Measurements from ENCODE around the gene CNTRL. TPM values are rescaled to one million over a fixed set of nuclear protein-coding genes. Genes with fewer than 3 reads are reported as not detected.

CNTRL gene
- total and polyA plus RNA-seq, 2 donors (not counting 1 experiment from before 2014, with no cell fraction given), result 40.0 to 146 TPM

DNA sequence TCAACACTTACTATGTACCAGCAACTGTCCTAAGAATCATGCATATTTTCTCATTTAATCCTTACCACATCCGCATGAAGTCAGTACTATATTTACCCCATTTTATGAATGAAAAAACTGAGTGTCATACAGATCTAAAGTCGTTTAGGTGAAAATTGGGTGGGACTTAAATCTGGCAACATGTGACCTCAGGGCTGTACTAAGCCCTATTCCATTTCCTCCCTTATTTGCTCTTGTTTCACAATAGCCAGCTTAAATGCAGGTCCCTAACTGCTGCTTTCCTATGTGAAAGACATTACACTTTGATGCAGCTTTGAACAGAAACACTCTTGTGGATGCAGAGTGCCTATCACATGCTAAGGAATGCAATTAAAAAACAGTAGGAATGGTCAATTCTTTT lies 129.4 kb downstream of the CNTRL start:
- H3K4me1 ChIP-seq (ENCODE audit: control insufficient read depth in 2 of 2, insufficient read depth in 2 of 2, low read length in 2 of 2), result peaks cover 41 to 48% of the 10 kb centered on the region in 2 donors
- Mint-ChIP-seq H3K4me3 (no peak overlapping the region), H3K27ac (no peak overlapping the region), H3K9me3 (ENCODE audit: insufficient read depth) (no peaks in the 10 kb centered on the region), H3K27me3 (no peaks in the 10 kb centered on the region), H3K4me1 (peaks cover 53% of the 10 kb centered on the region)
- H3K27me3 ChIP-seq (replicated peaks in 1 of 4; ENCODE audit: control extremely low read depth in 1 of 4, control insufficient read depth in 3 of 4, insufficient read depth in 4 of 4, low read length in 3 of 4), result no peaks in the 10 kb centered on the region
- intact Hi-C loops (cut with micrococcal nuclease), result loop anchor here (5.0 to 10.0 kb wide), 4 partner anchors 63 to 492 kb away; partner anchors contain the start of genes GSN and MEGF9
- no peak overlapping the region for H3K4me3 ChIP-seq (ENCODE audit: control extremely low read depth in 1 of 5, extremely low read depth in 1 of 5, insufficient read depth in 1 of 5, low read depth in 2 of 5, low read length in 4 of 5)
- no peak overlapping the region for H3K4me2 ChIP-seq (replicated peaks; ENCODE audit: low read depth, low read length, poor library complexity, severe bottlenecking)
- H3K36me3 ChIP-seq (replicated peaks in 1 of 2; ENCODE audit: control extremely low read depth in 1 of 2, control insufficient read depth in 1 of 2, extremely low read depth in 1 of 2, insufficient read depth in 2 of 2, low read length in 1 of 2), result no peaks in the 10 kb centered on the region
- no CpG with 5 or more reads among the region's 2 CpGs for WGBS (ENCODE audit: insufficient coverage)
- peaks cover 21% of the 10 kb centered on the region for H4K20me1 ChIP-seq (ENCODE audit: control insufficient read depth, insufficient read depth, low read length, poor library complexity, severe bottlenecking)
- peaks cover 45% of the 10 kb centered on the region for H3K79me2 ChIP-seq (ENCODE audit: control insufficient read depth, insufficient read depth, low read length)
- ATAC-seq (ENCODE audit: low read depth), result no peak
- no peak overlapping the region for H3K27ac ChIP-seq (ENCODE audit: low read length in 2 of 2)
- DNase-seq, result no peak
- ChIA-PET POLR2A (no interaction called here), CTCF (interaction anchor here (2.3 kb wide), 1 partner anchor 10 kb away, joined by 15 read pairs; no protein-coding TSS in a partner anchor)
- H2AFZ ChIP-seq (ENCODE audit: insufficient read depth, low read depth, low read length, poor library complexity, severe bottlenecking), result no peak overlapping the region
- no peak overlapping the region for H3K9ac ChIP-seq (ENCODE audit: low read length)
- H3K9me3 ChIP-seq (ENCODE audit: control extremely low read depth in 1 of 3, control insufficient read depth in 2 of 3, insufficient read depth in 1 of 3, low read length in 2 of 3), result no peaks in the 10 kb centered on the region
- TF ChIP-seq CTCF (IDR thresholded peaks at IDR 0.05) (no peak), EZH2 (IDR thresholded peaks at IDR 0.05; ENCODE audit: borderline replicate concordance, insufficient read depth, low read depth, low read length, poor library complexity, severe bottlenecking) (no peak)

GRCh38 chr9:121204611-121205010 lies 129.9 kb downstream of the CNTRL start:
- H3K4me3 Mint-ChIP-seq, result no peak overlapping the region
- Histone ChIP-seq H3K79me2 (ENCODE audit: control insufficient read depth, insufficient read depth, low read length) (peaks cover 43% of the 10 kb centered on the region), H3K27ac (ENCODE audit: low read length in 2 of 2) (no peak overlapping the region), H3K4me1 (ENCODE audit: control insufficient read depth in 2 of 2, insufficient read depth in 2 of 2, low read length in 2 of 2) (peaks cover 36 to 46% of the 10 kb centered on the region in 2 donors), H3K4me2 (replicated peaks; ENCODE audit: low read depth, low read length, poor library complexity, severe bottlenecking) (no peak overlapping the region), H2AFZ (ENCODE audit: insufficient read depth, low read depth, low read length, poor library complexity, severe bottlenecking) (no peak overlapping the region), H4K20me1 (ENCODE audit: control insufficient read depth, insufficient read depth, low read length, poor library complexity, severe bottlenecking) (peaks cover 16% of the 10 kb centered on the region), H3K36me3 (replicated peaks in 1 of 2; ENCODE audit: control extremely low read depth in 1 of 2, control insufficient read depth in 1 of 2, extremely low read depth in 1 of 2, insufficient read depth in 2 of 2, low read length in 1 of 2) (no peaks in the 10 kb centered on the region), H3K9me3 (ENCODE audit: control extremely low read depth in 1 of 3, control insufficient read depth in 2 of 3, insufficient read depth in 1 of 3, low read length in 2 of 3) (no peaks in the 10 kb centered on the region), H3K4me3 (ENCODE audit: control extremely low read depth in 1 of 5, extremely low read depth in 1 of 5, insufficient read depth in 1 of 5, low read depth in 2 of 5, low read length in 4 of 5) (no peak overlapping the region), H3K27me3 (replicated peaks in 1 of 4; ENCODE audit: control extremely low read depth in 1 of 4, control insufficient read depth in 3 of 4, insufficient read depth in 4 of 4, low read length in 3 of 4) (no peaks in the 10 kb centered on the region), H3K9ac (ENCODE audit: low read length) (no peak overlapping the region)
- intact Hi-C loops (cut with micrococcal nuclease), result loop anchor here (5.0 to 10.0 kb wide), 4 partner anchors 63 to 492 kb away; partner anchors contain the start of genes GSN and MEGF9
- ChIA-PET POLR2A (no interaction called here), CTCF (interaction anchor here (2.3 kb wide), 1 partner anchor 9 kb away, joined by 15 read pairs; no protein-coding TSS in a partner anchor)
- TF ChIP-seq EZH2 (IDR thresholded peaks at IDR 0.05; ENCODE audit: borderline replicate concordance, insufficient read depth, low read depth, low read length, poor library complexity, severe bottlenecking), result no peak
- no peak for TF ChIP-seq CTCF (IDR thresholded peaks at IDR 0.05)
- H3K27me3 Mint-ChIP-seq, result no peaks in the 10 kb centered on the region
- no peaks in the 10 kb centered on the region for H3K9me3 Mint-ChIP-seq (ENCODE audit: insufficient read depth)
- no peak overlapping the region for H3K27ac Mint-ChIP-seq
- no peak for DNase-seq
- peaks cover 49% of the 10 kb centered on the region for H3K4me1 Mint-ChIP-seq
- ATAC-seq (ENCODE audit: low read depth), result no peak
